HG03460 (cell line): ENCODE data around the gene LHFPL4.
"Not testable (repeated sequence)": the region's sequence is repeated elsewhere in the genome, so short reads cannot be mapped to it uniquely, and the experiment has no call there.

Experiments
- ATAC-seq: cut with Tn5 transposase; IDR thresholded peaks from one replicate; pipeline ENCODE4 v1.9.1; 2021; ENCODE audit not compliant: unreplicated experiment

Gene LHFPL4

DNA sequence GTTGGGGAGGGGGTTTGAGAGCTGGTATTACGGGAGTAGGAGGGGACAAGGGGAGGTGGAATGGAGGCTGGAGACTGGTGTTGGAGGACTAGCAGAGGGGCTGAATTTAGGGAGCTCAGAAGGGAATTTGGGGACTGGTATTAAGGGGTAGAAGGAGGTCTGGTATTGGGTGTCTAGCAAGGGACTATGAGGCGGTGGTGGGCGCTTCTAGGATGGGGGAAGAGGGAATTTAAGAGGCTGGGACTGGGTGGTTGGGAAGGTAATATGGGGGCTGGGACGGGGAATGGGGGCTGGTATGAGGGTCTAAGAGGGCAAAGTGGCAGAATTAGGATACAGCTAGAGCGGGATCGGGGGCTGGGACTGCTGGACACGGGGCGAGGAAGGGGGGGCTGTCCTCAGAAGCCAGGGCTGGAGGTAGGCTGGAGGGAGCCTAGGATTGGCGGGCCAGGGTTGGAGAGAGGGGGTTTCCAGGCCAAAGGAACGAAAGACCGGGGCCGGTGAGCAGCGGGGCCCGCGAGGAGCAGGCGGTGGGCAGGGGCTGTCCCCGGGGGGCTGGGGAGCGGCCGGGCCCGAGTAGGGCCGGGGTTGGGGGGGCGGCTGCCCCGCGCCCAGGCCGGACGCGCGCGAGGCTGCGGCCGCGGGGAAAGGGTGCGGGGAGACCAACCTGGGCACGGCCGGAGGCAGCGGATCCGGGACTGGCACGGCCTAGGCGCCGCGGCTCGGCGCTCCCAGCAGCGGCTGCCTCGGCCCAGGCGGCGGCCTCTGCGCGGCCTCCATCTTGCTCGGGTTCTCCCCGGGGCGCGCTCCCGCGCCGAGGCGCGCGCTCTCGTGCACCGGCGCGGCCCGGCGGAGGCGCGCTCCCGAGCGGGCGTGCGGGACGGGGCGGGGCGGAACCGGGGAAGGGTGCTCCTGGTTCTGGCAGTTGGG is at the start of gene LHFPL4:
LHFPL4 (minus strand) TSS at position 802 of the 927 bp plus-strand sequence. CDS start 1,143 bp downstream, outside the sequence.
- no peak for ATAC-seq

DNA sequence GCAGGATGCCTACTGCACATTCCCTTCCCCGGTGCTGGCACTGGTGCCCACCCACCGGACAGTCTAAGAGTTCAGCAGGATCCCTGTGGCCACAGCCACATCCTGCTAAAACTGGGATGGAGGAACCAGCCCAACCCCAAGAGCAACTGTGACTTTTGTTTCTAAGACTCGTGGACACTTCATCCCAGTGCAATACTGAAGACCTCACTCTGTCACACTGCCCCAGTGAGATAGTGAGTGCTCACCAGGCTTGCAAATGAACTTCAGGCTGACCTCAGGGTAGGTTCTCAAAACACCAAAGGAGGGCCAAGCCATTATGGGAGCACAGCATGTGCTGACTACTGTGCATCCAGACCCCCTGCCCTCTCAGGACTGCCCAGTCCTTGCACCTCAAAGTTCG is 49.0 kb upstream of the LHFPL4 start:
- ATAC-seq: no peak

DNA sequence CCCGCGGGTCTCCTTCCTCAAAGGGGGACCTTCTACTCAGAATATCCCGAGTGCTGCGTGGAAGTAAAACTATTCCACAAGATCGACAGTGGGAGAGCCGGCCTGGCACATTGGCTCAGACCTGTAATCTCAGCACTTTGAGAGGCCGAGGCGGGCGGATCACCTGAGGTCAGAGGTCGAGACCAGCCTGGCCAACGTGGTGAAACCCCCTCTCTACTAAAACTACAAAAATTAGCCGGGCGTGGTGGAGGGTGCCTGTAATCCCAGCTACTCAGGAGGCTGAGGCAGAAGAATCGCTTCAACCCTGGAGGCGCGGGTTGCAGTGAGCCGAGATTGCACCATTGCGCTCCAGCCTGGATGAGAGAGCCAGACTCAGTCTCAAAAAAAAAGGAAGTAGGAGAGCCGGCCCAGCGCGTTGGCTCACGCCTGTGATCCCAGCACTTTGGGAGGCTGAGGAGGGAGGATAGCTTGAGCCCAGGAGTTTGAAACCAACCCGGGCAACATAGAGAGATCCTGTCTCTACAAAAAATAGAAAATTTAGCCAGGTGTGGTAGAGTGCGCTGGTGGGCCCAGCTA is 47.5 kb upstream of the LHFPL4 start:
- ATAC-seq: not testable (repeated sequence)

DNA sequence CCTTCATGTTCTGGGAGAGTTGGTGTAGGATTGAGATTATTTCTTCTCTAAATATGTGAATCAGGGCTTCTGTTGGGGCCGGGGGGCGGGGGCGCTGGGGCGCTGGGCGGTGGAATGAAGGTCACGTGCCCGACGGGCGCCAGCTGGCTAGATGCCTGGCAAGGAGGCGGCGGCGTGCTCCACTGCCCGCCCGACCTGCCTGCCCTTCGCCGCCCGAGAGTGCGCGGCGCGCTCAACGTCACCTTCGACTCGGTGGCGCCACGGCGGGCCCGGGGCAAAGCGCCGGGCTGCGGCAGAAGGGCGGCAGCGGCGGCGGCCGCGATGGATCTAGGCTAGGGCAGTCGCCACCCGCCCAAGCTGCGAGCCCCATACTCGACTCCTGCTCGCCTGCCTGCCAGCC is 47.0 kb upstream of the LHFPL4 start:
- no peak for ATAC-seq

DNA sequence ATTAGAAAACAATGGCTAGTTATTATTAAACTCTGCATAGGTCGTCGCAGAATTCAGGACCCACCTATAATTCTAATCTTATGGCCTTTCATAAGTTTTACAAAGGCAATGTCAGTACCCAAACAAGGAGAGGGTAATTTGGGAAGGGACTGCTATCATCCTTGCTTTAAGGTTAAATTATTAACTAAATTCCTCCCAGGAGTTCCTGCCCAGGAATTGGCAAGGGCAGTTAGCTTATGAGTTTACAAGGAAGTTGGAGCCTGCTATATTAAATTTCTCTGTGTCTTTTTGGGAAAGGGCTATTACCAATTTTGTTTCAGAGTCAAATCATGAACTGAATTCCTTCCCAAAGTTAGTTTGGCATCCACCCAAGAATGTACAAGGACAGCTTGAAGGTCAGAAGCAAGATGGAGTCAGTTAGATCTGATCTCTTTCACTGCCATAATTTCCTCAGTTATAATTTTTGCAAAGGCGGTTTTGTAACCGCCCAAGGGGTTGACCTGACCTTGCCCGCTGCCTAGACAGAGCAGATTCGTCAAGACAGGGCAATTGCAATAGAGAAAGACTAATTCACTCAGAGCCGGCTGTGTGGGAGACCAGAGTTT is 45.3 kb upstream of the LHFPL4 start:
- ATAC-seq: no peak

DNA sequence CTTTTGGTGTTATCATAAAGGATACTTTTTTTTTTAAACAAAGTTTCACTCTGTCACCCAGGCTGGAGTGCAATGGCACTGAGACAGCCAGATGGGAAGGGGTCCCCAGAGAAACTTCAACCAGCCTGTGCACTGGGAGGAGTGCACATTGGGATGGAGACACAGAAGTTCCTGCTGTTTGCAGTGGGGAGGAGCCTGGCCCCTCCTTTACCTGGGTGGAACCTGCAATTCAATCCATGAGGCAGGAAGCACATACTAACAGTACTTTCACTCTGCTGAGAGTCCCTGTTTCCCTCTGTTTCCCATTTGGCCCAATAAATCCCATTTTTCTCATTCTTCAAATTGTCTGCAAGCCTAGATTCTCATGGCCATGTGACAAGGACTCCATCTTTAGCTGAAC is 42.3 kb upstream of the LHFPL4 start:
- no peak for ATAC-seq

DNA sequence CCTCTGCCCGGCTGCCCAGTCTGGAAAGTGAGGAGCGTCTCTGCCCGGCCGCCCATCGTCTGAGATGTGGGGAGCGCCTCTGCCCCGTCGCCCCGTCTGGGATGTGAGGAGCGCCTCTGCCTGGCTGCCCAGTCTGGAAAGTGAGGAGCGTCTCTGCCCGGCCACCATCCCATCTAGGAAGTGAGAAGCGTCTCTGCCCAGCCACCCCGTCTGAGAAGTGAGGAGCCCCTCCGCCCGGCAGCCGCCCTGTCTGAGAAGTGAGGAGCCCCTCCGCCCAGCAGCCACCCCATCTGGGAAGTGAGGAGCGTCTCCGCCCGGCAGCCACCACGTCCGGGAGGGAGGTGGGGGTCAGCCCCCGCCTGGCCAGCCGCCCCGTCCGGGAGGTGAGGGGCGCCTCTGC is 38.2 kb upstream of the LHFPL4 start:
- ATAC-seq: not testable (repeated sequence)

DNA sequence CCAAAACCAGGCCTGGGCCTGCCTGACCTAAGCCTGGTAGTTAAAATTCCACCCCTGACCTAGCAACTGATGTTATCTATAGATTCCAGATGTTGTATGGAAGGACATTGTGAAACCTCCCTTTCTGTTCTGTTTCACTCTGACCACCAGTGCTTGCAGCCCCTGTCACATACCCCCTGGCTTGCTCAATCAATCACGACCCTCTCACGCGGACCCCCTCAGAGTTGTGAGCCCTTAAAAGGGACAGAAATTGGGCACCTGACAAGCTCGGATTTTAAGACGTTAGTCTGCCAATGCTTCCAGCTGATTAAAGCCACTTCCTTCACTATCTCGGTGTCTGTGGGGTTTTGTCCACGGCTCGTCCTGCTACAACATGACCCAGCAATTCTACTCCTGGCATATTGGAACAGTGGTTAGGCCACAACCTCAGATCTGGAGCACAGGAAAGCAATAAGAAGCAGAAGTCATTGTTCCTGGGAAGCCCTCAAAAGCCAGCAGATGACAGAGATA is 36.7 kb upstream of the LHFPL4 start:
- ATAC-seq: no peak

DNA sequence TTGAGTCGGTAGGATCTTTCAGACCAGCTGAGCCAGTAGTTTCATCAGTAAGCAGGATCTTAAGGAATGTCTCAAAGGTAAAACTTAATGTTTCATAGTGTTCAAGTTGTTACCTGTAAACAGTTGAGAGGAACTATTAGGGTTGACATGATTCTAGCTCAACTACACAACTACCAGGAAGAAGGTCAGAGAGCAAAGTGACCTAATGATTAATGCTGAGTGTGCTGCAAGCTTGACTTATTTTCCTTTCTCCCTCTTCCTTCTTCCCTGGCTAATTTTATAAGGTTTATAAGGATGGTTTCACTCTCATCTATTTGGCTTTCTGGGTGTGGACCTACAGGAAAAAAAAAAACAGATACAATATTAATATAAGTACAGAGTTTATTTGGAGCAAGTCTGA is 30.2 kb upstream of the LHFPL4 start:
- no peak for ATAC-seq

DNA sequence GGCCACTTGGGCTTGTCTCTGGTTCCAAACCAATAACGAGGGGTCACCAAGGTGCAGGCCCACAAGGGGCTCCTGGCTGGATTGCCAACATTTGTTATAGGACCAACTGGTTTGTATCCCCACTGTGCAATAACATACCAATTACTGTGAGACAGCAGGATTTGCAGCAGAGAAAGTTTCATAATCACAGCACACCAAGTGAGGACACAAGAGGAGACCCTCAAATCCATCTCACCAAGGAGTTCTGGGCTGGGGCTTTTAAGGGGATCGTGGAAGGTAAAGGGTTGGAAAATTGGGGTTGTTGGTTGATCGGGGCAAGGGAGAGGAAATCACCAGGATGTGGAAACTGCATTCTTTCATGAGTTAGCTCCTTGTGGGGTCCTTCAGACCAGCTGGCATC is 29.7 kb upstream of the LHFPL4 start:
- ATAC-seq: no peak

DNA sequence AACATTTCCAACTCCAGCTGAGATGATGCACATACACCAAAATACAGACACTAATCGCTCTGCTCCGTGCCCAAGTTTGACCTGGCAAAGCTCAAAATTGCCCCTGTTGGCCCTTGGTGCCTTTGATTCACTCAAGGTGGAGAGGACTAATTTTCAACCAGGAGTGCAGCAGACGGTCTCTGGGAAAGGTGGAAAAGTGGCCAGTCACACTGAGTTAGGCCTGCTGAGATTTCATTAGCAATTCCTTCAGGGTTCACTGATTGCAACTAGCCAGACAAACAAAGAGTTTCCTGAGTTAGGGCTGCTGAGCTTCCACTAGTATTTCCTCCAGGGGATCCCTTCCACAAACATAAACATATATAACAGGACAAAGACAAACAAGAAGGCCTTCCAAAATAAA is 28.7 kb upstream of the LHFPL4 start:
- ATAC-seq: no peak

DNA sequence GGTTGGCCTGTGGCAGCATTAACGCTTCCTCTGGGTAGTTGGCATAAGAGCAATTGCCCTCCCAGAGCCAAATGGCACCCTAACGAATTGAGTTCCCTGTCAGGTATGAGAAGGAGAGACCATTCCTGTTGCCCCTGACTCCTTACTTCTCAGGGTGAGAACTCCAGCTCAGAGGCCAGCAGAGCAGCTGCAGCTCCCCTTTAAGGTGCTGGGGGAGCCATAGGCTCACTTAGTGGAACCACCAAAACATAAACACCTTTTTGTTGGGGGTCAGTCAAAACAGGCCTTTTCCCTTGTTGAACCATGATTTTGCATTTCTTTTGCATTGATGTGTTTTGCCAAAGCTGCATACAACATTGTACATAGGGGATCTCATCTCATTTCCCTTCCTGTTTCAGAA is 28.1 kb upstream of the LHFPL4 start:
- no peak for ATAC-seq

DNA sequence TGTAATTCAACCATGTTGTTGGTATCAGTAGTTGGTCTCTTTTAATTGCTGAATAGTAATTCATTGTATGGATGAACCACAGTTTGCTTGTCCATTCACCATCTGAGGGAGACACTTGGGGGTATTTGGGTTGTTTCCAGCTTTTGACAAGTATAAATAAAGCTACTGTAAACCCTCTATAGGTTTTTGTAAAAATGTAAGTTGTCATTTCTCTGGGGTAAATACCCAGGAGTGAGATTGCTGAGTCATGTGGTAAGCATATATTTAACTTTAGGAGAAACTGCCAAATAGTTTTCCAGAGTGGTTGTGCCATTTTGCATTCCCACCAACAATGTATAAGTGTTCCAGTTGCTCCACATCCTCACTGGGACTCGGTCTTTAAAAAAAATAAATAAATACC is 15.4 kb upstream of the LHFPL4 start:
- no peak for ATAC-seq

DNA sequence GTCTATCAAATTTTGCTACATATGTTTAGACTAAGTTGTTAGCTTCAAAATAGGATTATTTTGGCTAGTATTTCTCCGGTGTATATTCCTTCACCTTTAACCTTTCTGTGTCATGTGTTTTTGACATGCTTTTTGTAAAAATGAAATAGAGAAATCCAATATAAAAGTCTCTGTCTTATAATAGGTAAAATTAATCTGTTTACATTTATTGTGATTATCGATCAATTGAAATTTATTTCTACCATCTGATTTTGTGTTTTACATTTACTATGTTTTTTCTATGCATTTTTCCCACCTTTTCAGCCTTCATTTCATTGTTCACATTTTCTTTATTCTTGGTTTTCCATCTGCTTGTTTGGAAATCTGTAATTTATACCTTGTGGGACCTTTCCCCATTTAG is 11.7 kb upstream of the LHFPL4 start:
- no peak for ATAC-seq

DNA sequence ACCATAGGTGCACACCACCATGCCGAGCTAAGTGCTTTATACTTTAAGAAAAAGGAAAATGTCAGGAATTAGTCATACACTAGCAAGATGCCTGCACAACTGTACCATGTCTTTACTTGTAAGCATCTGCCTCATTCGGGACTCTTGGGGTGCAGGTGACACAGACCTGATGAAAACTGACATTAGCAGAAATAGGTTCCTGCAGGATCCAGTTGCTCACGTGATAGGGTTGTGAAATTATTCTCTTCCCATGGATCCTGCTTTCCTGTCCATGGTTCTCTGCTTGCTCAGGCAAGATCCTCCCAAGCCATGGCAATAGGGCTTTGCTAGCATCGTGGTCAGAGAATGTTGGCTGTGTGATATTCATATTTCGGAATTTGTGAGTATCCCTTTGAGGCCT is 10.2 kb upstream of the LHFPL4 start:
- ATAC-seq: no peak

DNA sequence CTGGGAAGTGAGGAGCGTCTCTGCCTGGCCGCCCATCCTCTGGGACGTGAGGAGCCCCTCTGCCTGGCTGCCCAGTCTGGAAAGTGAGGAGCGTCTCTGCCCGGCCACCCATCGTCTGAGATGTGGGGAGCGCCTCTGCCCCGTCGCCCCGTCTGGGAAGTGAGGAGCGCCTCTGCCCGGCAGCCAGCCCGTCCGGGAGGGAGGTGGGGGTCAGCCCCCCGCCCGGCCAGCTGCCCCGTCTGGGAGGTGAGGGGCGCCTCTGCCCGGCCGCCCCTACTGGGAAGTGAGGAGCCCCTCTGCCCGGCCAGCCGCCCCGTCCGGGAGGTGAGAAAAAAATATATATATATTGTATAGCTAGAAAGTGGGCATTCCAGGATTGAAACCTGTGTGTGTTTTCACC is 6.4 kb upstream of the LHFPL4 start:
- not testable (repeated sequence) for ATAC-seq

DNA sequence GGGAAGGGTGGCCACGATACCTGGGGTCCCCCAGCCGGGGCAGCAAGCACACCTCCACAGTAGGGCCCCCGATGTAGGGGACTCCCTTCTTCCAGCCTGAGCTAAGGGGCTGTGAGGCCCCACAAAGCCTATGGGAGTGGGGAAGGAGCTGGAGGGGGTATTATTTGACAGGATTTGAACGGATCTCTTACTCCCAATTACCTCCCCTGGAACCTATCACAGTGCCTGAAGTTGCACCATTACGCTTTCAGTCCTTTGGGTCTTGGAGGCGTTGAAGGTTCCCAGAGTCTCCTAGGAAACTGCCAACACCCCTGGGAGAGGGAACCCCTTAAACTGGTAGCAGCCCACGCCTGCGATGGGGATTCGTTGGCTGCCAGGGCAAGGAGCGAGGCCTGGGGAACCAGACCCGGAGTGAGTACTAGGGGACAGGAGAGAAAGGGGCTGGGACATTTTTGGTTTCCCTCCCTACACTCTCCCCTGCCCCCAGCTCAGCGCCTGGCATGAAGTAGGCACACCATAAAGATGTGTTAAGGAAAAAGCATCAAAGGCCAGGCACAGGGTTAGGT is 409 bp upstream of the LHFPL4 start:
- ATAC-seq: no peak

DNA sequence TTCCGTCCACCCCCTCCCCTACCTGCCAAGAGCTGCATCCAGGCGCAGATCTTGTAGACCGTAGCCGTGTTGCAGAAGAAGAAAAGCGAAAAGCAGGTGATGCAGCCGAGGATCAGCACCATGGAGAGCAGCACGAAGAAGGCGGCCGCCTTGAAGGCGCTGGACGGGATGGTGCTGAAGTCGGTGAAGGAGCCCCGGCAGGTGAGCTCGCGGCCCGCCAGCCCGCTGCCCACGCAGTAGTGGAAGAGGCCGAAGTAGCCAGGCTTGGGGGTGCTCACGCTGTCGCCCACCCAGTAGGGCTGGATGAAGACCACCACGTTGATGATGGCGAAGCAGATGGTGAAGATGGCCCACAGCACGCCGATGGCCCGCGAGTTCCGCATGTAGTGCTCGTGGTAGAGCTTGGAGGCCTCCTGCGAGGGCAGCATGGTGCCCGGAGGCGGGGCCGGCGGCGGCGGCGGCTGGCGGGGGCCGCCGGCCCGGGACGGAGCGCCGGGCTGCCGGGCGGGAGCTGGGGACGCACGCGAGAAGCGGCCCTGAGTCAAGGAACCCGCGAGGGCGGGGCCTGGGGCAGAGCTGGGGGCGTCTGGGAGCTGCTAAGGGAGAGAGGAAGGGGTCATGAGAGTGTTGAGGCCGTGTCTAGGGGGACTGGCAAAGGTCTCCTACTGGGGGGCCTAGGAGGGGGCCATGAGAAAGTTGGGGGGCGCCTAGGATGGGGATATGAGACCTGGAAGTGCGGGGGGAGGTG is 1.2 kb downstream of the LHFPL4 start:
- ATAC-seq: no peak

DNA sequence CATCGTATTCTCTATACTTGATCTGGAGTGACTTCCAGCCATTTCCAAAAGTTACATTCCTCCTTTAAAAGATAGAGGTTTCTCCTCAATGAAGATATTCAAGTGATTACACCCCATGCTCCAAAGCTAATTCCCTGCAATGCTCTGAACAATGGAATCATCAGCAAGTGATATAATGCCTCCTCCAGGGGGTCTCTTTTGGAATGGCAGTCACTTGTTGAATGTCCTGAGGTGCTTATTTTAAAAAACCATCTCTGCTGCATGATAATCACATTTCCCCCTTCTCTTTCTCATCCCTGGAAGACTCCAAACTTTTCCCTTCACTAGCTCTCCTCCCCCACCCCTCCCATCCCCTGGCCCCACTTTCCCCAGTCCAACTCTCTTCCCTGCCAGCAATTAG is 2.6 kb downstream of the LHFPL4 start:
- ATAC-seq: no peak

DNA sequence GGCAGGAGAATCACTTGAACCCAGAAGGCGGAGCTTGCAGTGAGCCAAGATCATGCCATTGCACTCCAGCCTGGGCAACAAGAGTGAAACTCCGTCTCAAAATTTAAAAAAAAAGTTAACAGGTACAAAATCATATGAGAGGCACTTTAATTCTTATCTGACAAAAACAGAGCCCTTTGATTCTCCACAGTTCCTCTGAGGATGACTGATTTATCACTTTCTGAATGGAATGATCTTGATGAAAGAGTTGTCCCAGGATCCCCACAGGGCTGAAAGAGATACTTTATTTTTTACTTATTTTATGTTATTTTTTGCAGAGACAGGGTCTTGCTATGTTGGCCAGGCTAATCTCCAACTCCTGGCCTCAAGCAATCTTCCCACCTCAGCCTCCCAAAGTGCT is 4.0 kb downstream of the LHFPL4 start:
- no peak for ATAC-seq

DNA sequence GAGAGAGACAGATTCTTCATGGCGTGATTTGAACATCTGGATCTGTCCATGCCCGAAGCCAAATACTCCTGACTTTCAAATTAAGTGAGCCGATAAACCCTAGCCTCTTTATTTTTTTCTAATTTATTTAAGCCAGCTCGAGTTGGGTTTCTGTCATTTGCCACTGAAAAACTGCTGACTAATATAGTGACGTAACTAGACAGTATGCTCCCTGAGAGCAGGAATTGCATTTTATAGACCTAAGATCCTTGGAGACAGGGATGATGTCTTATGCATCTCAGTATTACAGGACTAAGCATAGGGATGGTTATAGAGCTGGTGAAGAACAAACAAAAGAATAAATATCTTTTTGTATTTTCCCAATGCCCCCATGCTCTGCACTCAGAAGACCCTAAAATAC is 4.6 kb downstream of the LHFPL4 start:
- ATAC-seq: no peak
